Lower lobe of right lung (tissue), 2 donors: ENCODE measurements around the gene WAPL. TPM values are rescaled to one million over a fixed set of nuclear protein-coding genes. Genes with fewer than 3 reads are reported as not detected.

Source experiments
- ATAC-seq, 2 donors: fragments of 200-7000 bp; cut with Tn5 transposase; one replicate each; pipeline ENCODE4 v1.9.1; 2020 to 2022; ENCODE audit warnings: mild to moderate bottlenecking in 2 of 2, moderate library complexity in 2 of 2
- DNase-seq: peaks from one replicate; pipeline ENCODE4 v3.0.0-alpha.2; 2020
- H3K27ac ChIP-seq: fragments of 200-600 bp; one replicate; pipeline ENCODE4 v1.8.0; 2022
- H3K27me3 ChIP-seq: fragments of 200-600 bp; one replicate; pipeline ENCODE4 v1.8.0; 2022; ENCODE audit warnings: low read depth
- H3K36me3 ChIP-seq: fragments of 200-600 bp; one replicate; pipeline ENCODE4 v1.8.0; 2022; ENCODE audit warnings: mild to moderate bottlenecking
- H3K4me1 ChIP-seq: fragments of 200-600 bp; one replicate; pipeline ENCODE4 v1.8.0; 2022
- H3K4me3 ChIP-seq: fragments of 200-600 bp; one replicate; pipeline ENCODE4 v1.8.0; 2022; ENCODE audit warnings: mild to moderate bottlenecking
- H3K9me3 ChIP-seq: fragments of 200-600 bp; one replicate; pipeline ENCODE4 v1.8.0; 2022
- CTCF ChIP-seq: fragments of 200-600 bp; IDR thresholded peaks from one replicate; pipeline ENCODE4 v1.8.0; 2022; ENCODE audit warnings: antibody characterized with exemption, mild to moderate bottlenecking
- intact Hi-C: fragments of 100-400 bp; cut with DNase I; formaldehyde crosslinking; loops from one replicate; pipeline ENCODE4 v1.11.0; 2022
- total RNA-seq: library from RNA; stranded (reverse); fragmentation: NEBNext Ultra II Directional; extraction: Animal tissue kit (Norgen Biotek cat#: 25700); gene quantifications from one replicate; pipeline ENCODE4 v1.2.1, GENCODE V29; 2021
- donor health status: DM: no; HTN: yes; CAD: no; lungs with severe emphysema.

Gene WAPL
- total RNA-seq, 1 donor from 2014 or later: 38.2 TPM

GRCh38 chr10:86388119-86388704 lies 133.4 kb downstream of the WAPL start:
- H3K9me3 ChIP-seq: no peaks in the 10 kb centered on the region
- peaks cover 30% of the 10 kb centered on the region for H3K27me3 ChIP-seq
- H3K4me1 ChIP-seq: peaks cover 11% of the 10 kb centered on the region
- DNase-seq (no peak), ATAC-seq (no peak)
- H3K36me3 ChIP-seq: no peaks in the 10 kb centered on the region
- H3K27ac ChIP-seq: no peak overlapping the region
- no peak for TF ChIP-seq CTCF
- H3K4me3 ChIP-seq: no peak overlapping the region
- intact Hi-C loops: no loop called here

GRCh38 chr10:86387178-86387794 lies 134.3 kb downstream of the WAPL start:
- Histone ChIP-seq H3K36me3 (no peaks in the 10 kb centered on the region), H3K4me3 (no peak overlapping the region), H3K4me1 (peaks cover 11% of the 10 kb centered on the region), H3K9me3 (no peaks in the 10 kb centered on the region), H3K27me3 (peaks cover 27% of the 10 kb centered on the region), H3K27ac (no peak overlapping the region)
- ATAC-seq (no peak), DNase-seq (no peak)
- no peak for TF ChIP-seq CTCF
- intact Hi-C loops: no loop called here

- H3K27me3 ChIP-seq: peaks cover 28% of the 10 kb centered on the region
These were observed 135.8 kb downstream of the WAPL start for GRCh38 chr10:86385806-86386205.

More at GRCh38 chr10:86385806-86386205, 135.8 kb downstream of the WAPL start:
- H3K27ac ChIP-seq: no peak overlapping the region
- TF ChIP-seq CTCF: no peak
- no peaks in the 10 kb centered on the region for H3K9me3 ChIP-seq
- intact Hi-C loops: no loop called here
- H3K4me3 ChIP-seq: no peak overlapping the region
- H3K4me1 ChIP-seq: peaks cover 11% of the 10 kb centered on the region
- H3K36me3 ChIP-seq: no peaks in the 10 kb centered on the region
- ATAC-seq (no peak), DNase-seq (no peak)

Other genes starting within 250 kb of the WAPL start
- gene GRID1, start 155.0 kb downstream of the WAPL start, total RNA-seq: 2.5 TPM
- not detected for gene OPN4, start 132.8 kb upstream of the WAPL start, total RNA-seq
- 2.2 TPM for gene LDB3, start 146.7 kb upstream of the WAPL start, total RNA-seq
- 37.0 TPM for gene BMPR1A, start 234.8 kb upstream of the WAPL start, total RNA-seq